ENCODE data around the gene CIC.
"Not testable (repeated sequence)": the region's sequence is repeated elsewhere in the genome, so short reads cannot be mapped to it uniquely, and the experiment has no call there.

Gene CIC

DNA sequence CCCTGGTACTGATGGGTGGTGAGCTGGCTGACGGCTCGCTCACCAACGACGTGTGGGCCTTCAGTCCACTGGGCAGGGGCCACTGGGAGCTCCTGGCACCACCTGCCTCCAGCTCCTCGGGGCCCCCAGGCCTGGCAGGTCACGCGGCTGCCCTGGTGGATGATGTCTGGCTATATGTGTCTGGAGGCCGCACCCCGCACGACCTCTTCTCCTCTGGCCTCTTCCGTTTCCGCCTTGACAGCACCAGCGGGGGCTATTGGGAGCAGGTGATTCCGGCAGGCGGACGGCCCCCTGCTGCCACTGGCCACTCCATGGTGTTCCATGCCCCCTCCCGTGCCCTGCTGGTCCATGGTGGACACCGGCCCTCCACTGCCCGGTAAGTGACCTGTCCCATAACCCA, 66.9 kb downstream of the CIC start:
- no peak for DNase-seq

DNA sequence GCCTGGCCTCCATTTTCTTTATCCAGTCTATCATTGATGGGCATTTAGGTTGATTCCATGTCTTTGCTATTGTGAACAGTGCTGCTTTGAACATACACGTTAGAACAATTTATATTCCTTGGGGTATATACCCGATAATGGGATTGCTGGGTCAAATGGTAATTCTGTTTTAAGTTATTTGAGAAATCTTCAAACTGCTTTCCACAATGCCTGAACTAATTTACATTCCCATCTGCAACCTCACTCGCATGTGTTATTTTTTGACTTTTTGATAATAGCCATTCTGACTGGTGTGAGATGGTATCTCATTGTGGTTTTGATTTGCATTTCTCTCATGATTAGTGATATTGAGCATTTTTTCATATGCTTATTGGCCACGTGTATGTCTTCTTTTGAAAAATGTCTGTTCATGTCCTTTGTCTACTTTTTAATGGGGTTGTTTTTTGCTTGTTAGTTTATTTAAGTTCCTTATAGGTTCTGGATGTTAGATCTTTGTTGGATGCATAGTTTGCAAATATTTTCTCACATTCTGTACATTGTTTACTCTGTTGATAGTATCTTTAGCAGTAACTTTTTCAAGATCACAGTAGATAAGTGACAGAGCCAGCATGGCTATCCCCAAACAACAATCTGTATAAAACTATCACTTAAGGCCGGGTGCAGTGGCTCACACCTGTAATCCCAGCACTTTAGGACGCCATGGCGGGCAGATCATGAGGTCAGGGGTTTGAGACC, 70.2 kb downstream of the CIC start:
- not testable (repeated sequence) for DNase-seq

DNA sequence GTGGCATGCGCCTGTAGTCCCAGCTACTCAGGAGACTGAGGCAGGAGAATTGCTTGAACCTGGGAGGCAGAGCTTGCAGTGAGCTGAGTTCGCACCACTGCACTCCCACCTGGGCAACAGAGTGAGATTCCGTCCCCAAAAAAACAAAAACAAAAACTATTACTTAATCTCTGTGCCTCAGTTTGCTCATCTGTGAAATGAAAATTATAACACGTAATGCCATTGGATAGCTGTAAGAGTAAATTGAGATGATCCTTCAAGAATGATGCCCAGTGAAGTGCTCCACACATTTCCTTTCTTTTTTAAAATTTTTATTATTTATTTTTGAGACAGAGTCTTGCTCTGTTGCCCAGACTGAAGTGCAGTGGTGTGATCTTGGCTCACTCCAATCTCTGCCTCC, 70.9 kb downstream of the CIC start:
- DNase-seq = not testable (repeated sequence)

DNA sequence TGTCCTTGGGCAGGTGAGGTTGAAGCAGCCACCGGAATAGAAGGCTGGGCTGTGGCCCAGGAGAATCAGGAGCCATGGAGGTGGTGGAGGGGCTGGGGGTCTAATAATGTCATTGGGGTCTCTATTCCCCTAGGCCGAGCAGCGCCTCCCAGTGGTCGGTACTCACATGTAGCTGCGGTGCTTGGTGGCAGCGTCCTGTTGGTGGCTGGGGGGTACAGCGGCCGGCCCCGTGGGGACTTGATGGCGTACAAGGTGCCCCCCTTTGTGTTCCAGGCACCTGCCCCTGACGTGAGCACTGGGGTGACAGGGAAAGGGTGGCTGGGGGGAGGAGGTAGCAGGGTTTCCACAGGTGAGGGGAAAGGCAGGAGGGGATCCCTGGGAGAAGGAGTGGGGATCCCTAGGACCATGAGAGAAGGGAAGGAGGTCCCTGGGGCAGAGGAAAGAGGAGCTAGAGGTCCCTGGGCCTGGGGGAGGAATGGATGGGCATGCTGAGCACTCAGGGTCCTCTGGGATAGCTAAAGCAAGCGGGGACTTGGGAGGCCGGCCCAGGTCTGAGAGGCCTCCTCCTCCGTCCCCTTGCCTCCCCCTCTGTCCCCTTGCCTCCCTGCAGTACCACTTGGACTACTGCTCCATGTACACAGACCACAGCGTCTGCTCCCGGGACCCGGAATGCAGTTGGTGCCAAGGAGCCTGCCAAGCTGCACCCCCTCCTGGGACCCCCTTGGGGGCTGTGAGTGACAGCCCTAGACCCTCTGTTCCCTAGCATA, 74.5 kb downstream of the CIC start:
- no peak for DNase-seq

DNA sequence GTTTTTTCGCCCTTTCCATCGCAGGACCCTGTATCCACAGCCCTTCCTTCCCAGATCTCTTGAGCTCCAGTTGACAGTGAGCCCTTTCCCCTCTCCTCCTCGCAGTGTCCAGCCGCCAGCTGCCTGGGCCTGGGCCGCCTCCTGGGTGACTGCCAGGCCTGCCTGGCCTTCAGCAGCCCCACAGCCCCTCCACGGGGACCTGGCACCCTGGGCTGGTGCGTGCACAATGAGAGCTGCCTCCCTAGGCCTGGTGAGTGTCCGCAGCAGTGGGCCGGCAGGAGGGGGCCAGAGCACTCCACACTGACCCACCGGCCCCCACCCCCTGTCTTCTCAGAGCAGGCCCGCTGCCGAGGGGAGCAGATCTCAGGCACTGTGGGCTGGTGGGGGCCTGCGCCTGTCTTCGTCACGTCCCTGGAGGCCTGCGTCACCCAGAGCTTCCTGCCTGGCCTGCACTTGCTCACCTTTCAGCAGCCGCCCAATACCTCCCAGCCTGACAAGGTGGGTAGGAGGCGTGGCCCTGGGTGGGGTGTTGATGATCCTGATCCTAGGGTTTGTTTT, 75.4 kb downstream of the CIC start:
- DNase-seq = no peak
